OCI-LY7 (cell line): ENCODE results near the gene NCBP1. TPM values are rescaled to one million over a fixed set of nuclear protein-coding genes. Genes with fewer than 3 reads are reported as not detected.
A peak's percentile ranks its signal among the peaks of the same experiment; 100 is the strongest.

ENCODE experiments used
- BruUV-seq: library from RNA; stranded (reverse); fragments of 400-500 nt; replicated peaks from 2 replicates; lab custom pipeline; 2021; lab: Mats Ljungman, UMichigan
- CTCF ChIA-PET: fragments of 300-600 bp; sonication (Branson Sonifier 250); formaldehyde crosslinking; loops from one replicate; lab custom pipeline; 2022; ENCODE audit warnings: antibody characterized with exemption; ENCODE audit not compliant: unreplicated experiment; lab: Charles Lee
- POLR2A ChIA-PET: fragments of 300-600 bp; sonication (Branson Sonifier 250); formaldehyde crosslinking; loops from one replicate; lab custom pipeline; 2022; ENCODE audit warnings: antibody characterized with exemption; lab: Charles Lee
- DNase-seq: peaks from one replicate; pipeline ENCODE4 v3.0.0-alpha.2; 2015; ENCODE audit warnings: low spot score
- H2AFZ ChIP-seq: fragments of 200-600 bp; sonication (generic), shearing (Covaris generic); 2 replicates; pipeline ENCODE4 v1.6.1; 2014; ENCODE audit warnings: mild to moderate bottlenecking, antibody characterized with exemption, low read length, moderate library complexity
- H3K27ac ChIP-seq: fragments of 200-600 bp; sonication (generic); 2 replicates; pipeline ENCODE4 v1.5.1; 2014; ENCODE audit warnings: mixed run types, low read depth, mild to moderate bottlenecking, moderate library complexity, low read length, inconsistent platforms; ENCODE audit not compliant: poor library complexity, severe bottlenecking
- H3K36me3 ChIP-seq: fragments of 200-600 bp; sonication (generic); 2 replicates; pipeline ENCODE4 v1.6.1; 2014; ENCODE audit warnings: mild to moderate bottlenecking, antibody characterized with exemption, low read length, moderate library complexity, mixed read lengths; ENCODE audit not compliant: insufficient read depth
- H3K4me1 ChIP-seq: fragments of 200-600 bp; sonication (generic); 2 replicates; pipeline ENCODE4 v1.5.1; 2014; ENCODE audit warnings: mild to moderate bottlenecking, low read length; ENCODE audit not compliant: insufficient read depth, poor library complexity, severe bottlenecking
- H3K4me2 ChIP-seq: fragments of 200-600 bp; sonication (generic); 2 replicates; pipeline ENCODE4 v1.6.1; 2014; ENCODE audit warnings: mild to moderate bottlenecking, low read length
- H3K4me3 ChIP-seq: fragments of 200-600 bp; sonication (generic); 2 replicates; pipeline ENCODE4 v1.5.1; 2014; ENCODE audit warnings: mild to moderate bottlenecking, low read depth, low read length; ENCODE audit not compliant: poor library complexity, severe bottlenecking
- H3K79me2 ChIP-seq: fragments of 200-600 bp; sonication (generic); 2 replicates; pipeline ENCODE4 v1.6.1; 2016; ENCODE audit warnings: low read depth, mild to moderate bottlenecking, low read length, moderate library complexity, mixed read lengths; ENCODE audit not compliant: insufficient read depth
- H3K9me2 ChIP-seq: fragments of 200-600 bp; sonication (generic); 2 replicates; pipeline ENCODE4 v1.6.1; 2016; ENCODE audit warnings: mild to moderate bottlenecking, low read length, mixed read lengths; ENCODE audit not compliant: insufficient read depth
- H3K9me3 ChIP-seq: fragments of 200-600 bp; sonication (generic); 2 replicates; pipeline ENCODE4 v1.6.1; 2014; ENCODE audit warnings: mild to moderate bottlenecking, mixed run types, low read length, mixed read lengths
- H4K20me1 ChIP-seq: fragments of 200-600 bp; sonication (generic); 2 replicates; pipeline ENCODE4 v1.6.1; 2014; ENCODE audit warnings: mild to moderate bottlenecking, antibody characterized with exemption, low read length, moderate library complexity, mixed read lengths; ENCODE audit not compliant: insufficient read depth
- EZH2phosphoT487 ChIP-seq: fragments of 200-600 bp; sonication (generic); IDR thresholded peaks from 2 replicates; pipeline ENCODE4 v1.6.1; 2018; ENCODE audit warnings: low read depth, borderline replicate concordance, mild to moderate bottlenecking, mixed run types, antibody characterized with exemption, low read length, moderate library complexity, mixed read lengths
- intact Hi-C: fragments of 100-400 bp; cut with micrococcal nuclease; formaldehyde crosslinking; loops from one replicate; pipeline ENCODE4 v1.10.0; 2022; ENCODE audit not compliant: unreplicated experiment
- total RNA-seq, 2 experiments: library from RNA; depleted of rRNA in 1 of 2; stranded (reverse); fragments of >200 nt in 1 of 2; shearing (Covaris generic) in 1 of 2; gene quantifications; 2 replicates each; pipeline ENCODE4 v1.2.3, GENCODE V29; 2014 to 2022
- TF ChIP-seq, protein P1 (sequence below): fragments of 200-600 bp; sonication (generic); conservative IDR thresholded peaks from 2 replicates; pipeline ENCODE4 v1.5.1; 2014; ENCODE audit warnings: mild to moderate bottlenecking, antibody characterized with exemption, low read length, moderate library complexity, mixed read lengths

NCBP1 gene
- total RNA-seq, 2 experiments from 2014 or later = 37.8 to 54.7 TPM

DNA sequence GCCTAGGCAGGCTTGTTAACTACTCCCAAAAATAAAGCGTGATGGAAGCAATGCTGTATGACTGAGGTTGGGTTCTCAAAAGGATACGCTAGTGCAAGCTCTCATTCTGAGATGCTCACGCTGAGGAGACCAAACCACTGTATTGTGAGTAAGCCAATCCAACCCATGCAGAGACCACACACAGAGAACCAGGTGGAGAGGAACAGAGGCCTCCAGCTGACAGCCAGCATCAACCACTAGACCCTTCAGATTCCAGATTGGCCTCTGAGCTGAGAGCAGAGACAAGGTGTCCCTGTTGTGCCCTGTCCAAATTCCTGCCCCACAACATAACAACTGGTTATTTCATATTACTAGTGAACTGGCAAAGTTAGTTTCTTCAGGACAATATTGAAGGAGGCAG is 5.0 kb upstream of the NCBP1 start:
- Histone ChIP-seq H3K4me3 (no peak overlapping the region), H3K79me2 (peaks cover 63% of the 10 kb centered on the region), H3K36me3 (peaks cover 50% of the 10 kb centered on the region), H4K20me1 (no peaks in the 10 kb centered on the region), H2AFZ (no peak overlapping the region), H3K9me2 (no peaks in the 10 kb centered on the region), H3K4me2 (no peak overlapping the region), H3K27ac (no peak overlapping the region), H3K9me3 (no peaks in the 10 kb centered on the region), H3K4me1 (peaks cover 11% of the 10 kb centered on the region)
- TF ChIP-seq, protein P1, sequence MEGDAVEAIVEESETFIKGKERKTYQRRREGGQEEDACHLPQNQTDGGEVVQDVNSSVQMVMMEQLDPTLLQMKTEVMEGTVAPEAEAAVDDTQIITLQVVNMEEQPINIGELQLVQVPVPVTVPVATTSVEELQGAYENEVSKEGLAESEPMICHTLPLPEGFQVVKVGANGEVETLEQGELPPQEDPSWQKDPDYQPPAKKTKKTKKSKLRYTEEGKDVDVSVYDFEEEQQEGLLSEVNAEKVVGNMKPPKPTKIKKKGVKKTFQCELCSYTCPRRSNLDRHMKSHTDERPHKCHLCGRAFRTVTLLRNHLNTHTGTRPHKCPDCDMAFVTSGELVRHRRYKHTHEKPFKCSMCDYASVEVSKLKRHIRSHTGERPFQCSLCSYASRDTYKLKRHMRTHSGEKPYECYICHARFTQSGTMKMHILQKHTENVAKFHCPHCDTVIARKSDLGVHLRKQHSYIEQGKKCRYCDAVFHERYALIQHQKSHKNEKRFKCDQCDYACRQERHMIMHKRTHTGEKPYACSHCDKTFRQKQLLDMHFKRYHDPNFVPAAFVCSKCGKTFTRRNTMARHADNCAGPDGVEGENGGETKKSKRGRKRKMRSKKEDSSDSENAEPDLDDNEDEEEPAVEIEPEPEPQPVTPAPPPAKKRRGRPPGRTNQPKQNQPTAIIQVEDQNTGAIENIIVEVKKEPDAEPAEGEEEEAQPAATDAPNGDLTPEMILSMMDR = no peak
- TF ChIP-seq EZH2phosphoT487 = no peak
- intact Hi-C loops = no loop called here
- no peak for DNase-seq
- no TSS peak for BruUV-seq
- ChIA-PET POLR2A (interaction anchor here (0.7 kb wide), 1 partner anchor 12 kb away, joined by 4 read pairs; no protein-coding TSS in a partner anchor), CTCF (no interaction called here)

GRCh38 chr9:97629156-97629555 is 4.5 kb upstream of the NCBP1 start:
- POLR2A ChIA-PET = interaction anchor here (0.7 kb wide), 1 partner anchor 12 kb away, joined by 4 read pairs; no protein-coding TSS in a partner anchor
- H3K4me3 ChIP-seq = no peak overlapping the region
- CTCF ChIA-PET = interaction anchor here (1.1 kb wide), 1 partner anchor 31 kb away, joined by 3 read pairs; no protein-coding TSS in a partner anchor
- H3K9me3 ChIP-seq = no peaks in the 10 kb centered on the region
- DNase-seq = no peak
- H3K79me2 ChIP-seq = peaks cover 68% of the 10 kb centered on the region
- peaks cover 46% of the 10 kb centered on the region for H3K36me3 ChIP-seq
- H3K27ac ChIP-seq = no peak overlapping the region
- peaks cover 11% of the 10 kb centered on the region for H3K4me1 ChIP-seq
- no peak overlapping the region for H3K4me2 ChIP-seq
- H2AFZ ChIP-seq = no peak overlapping the region
- H3K9me2 ChIP-seq = no peaks in the 10 kb centered on the region
- BruUV-seq = no TSS peak
- intact Hi-C loops = no loop called here
- H4K20me1 ChIP-seq = peaks cover under 1% of the 10 kb centered on the region; the same call in 1 of the 2 replicates
- TF ChIP-seq, protein P1 = no peak
- TF ChIP-seq EZH2phosphoT487 = no peak

GRCh38 chr9:97630591-97630990 is 3.0 kb upstream of the NCBP1 start:
- no peak for DNase-seq
- H2AFZ ChIP-seq = no peak overlapping the region
- peaks cover 21% of the 10 kb centered on the region for H3K4me1 ChIP-seq
- no peak overlapping the region for H3K27ac ChIP-seq
- peaks cover 82% of the 10 kb centered on the region for H3K79me2 ChIP-seq
- H3K4me2 ChIP-seq = no peak overlapping the region
- POLR2A ChIA-PET = interaction anchor here (1.0 kb wide), 2 partner anchors 37 to 66 kb away, joined by 3 to 7 read pairs; partner anchors contain the start of gene XPA
- peaks cover 10% of the 10 kb centered on the region; the same call in 1 of the 2 replicates for H4K20me1 ChIP-seq
- no peak overlapping the region for H3K4me3 ChIP-seq
- intact Hi-C loops = loop anchor here (5.0 to 10.0 kb wide), 3 partner anchors 853 to 1753 kb away; partner anchors contain the start of genes ERCC6L2, ZNF367 and ZNF510
- CTCF ChIA-PET = no interaction called here
- H3K9me2 ChIP-seq = no peaks in the 10 kb centered on the region
- BruUV-seq = TSS peak; percentile 2
- peaks cover 35% of the 10 kb centered on the region for H3K36me3 ChIP-seq
- H3K9me3 ChIP-seq = no peaks in the 10 kb centered on the region
- no peak for TF ChIP-seq EZH2phosphoT487
- TF ChIP-seq, protein P1 = no peak
